Lower lobe of right lung (tissue), 2 donors: ENCODE measurements around the gene C1QTNF9. TPM values are rescaled to one million over a fixed set of nuclear protein-coding genes. Genes with fewer than 3 reads are reported as not detected.
A peak's percentile ranks its signal among the peaks of the same experiment; 100 is the strongest.
"Not testable (repeated sequence)": the region's sequence is repeated elsewhere in the genome, so short reads cannot be mapped to it uniquely, and the experiment has no call there.

Experiments
- ATAC-seq, 2 donors: fragments of 200-7000 bp; cut with Tn5 transposase; one replicate each; pipeline ENCODE4 v1.9.1; 2020 to 2022; ENCODE audit warnings: mild to moderate bottlenecking in 2 of 2, moderate library complexity in 2 of 2
- DNase-seq: peaks from one replicate; pipeline ENCODE4 v3.0.0-alpha.2; 2020
- H3K27ac ChIP-seq: fragments of 200-600 bp; one replicate; pipeline ENCODE4 v1.8.0; 2022
- H3K27me3 ChIP-seq: fragments of 200-600 bp; one replicate; pipeline ENCODE4 v1.8.0; 2022; ENCODE audit warnings: low read depth
- H3K36me3 ChIP-seq: fragments of 200-600 bp; one replicate; pipeline ENCODE4 v1.8.0; 2022; ENCODE audit warnings: mild to moderate bottlenecking
- H3K4me1 ChIP-seq: fragments of 200-600 bp; one replicate; pipeline ENCODE4 v1.8.0; 2022
- H3K4me3 ChIP-seq: fragments of 200-600 bp; one replicate; pipeline ENCODE4 v1.8.0; 2022; ENCODE audit warnings: mild to moderate bottlenecking
- H3K9me3 ChIP-seq: fragments of 200-600 bp; one replicate; pipeline ENCODE4 v1.8.0; 2022
- CTCF ChIP-seq: fragments of 200-600 bp; IDR thresholded peaks from one replicate; pipeline ENCODE4 v1.8.0; 2022; ENCODE audit warnings: antibody characterized with exemption, mild to moderate bottlenecking
- intact Hi-C: fragments of 100-400 bp; cut with DNase I; formaldehyde crosslinking; loops from one replicate; pipeline ENCODE4 v1.11.0; 2022
- total RNA-seq: library from RNA; stranded (reverse); fragmentation: NEBNext Ultra II Directional; extraction: Animal tissue kit (Norgen Biotek cat#: 25700); gene quantifications from one replicate; pipeline ENCODE4 v1.2.1, GENCODE V29; 2021
- donor health status: DM: no; HTN: yes; CAD: no; lungs with severe emphysema.

C1QTNF9 gene
- total RNA-seq, 1 donor from 2014 or later, result not detected

- TF ChIP-seq CTCF, result no peak
- Histone ChIP-seq H3K4me1 (no peaks in the 10 kb centered on the region), H3K36me3 (no peaks in the 10 kb centered on the region), H3K27ac (no peak overlapping the region), H3K9me3 (no peaks in the 10 kb centered on the region), H3K4me3 (no peak overlapping the region), H3K27me3 (no peaks in the 10 kb centered on the region)
- no peak for DNase-seq
- intact Hi-C loops, result no loop called here
- ATAC-seq, result no peak
Observed at GRCh38 chr13:24341439-24341838, 32.1 kb downstream of the C1QTNF9 start.

GRCh38 chr13:24348385-24348784 lies 39.0 kb downstream of the C1QTNF9 start:
- Histone ChIP-seq H3K27me3 (no peaks in the 10 kb centered on the region), H3K27ac (no peak overlapping the region), H3K4me1 (no peaks in the 10 kb centered on the region), H3K36me3 (no peaks in the 10 kb centered on the region), H3K9me3 (no peaks in the 10 kb centered on the region), H3K4me3 (no peak overlapping the region)
- no peak for DNase-seq
- ATAC-seq, result peak in 1 of 2 donors; percentile 21
- TF ChIP-seq CTCF, result no peak
- intact Hi-C loops, result no loop called here

GRCh38 chr13:24348797-24349515 lies 39.6 kb downstream of the C1QTNF9 start:
- intact Hi-C loops, result no loop called here
- no peaks in the 10 kb centered on the region for H3K36me3 ChIP-seq
- H3K27me3 ChIP-seq, result no peaks in the 10 kb centered on the region
- H3K4me3 ChIP-seq, result no peak overlapping the region
- no peak overlapping the region for H3K27ac ChIP-seq
- no peak for TF ChIP-seq CTCF
- peak; percentile 68 for DNase-seq
- no peaks in the 10 kb centered on the region for H3K9me3 ChIP-seq
- no peaks in the 10 kb centered on the region for H3K4me1 ChIP-seq
- ATAC-seq, result peak; percentile 92 to 95

- H3K27ac ChIP-seq, intact Hi-C loops: not testable (repeated sequence)
- peak in 1 of 2 donors; percentile 10 for ATAC-seq
Observed at GRCh38 chr13:24349778-24350664, 40.6 kb downstream of the C1QTNF9 start.

GRCh38 chr13:24351423-24351822 lies 42.0 kb downstream of the C1QTNF9 start:
- Histone ChIP-seq H3K27me3 (no peaks in the 10 kb centered on the region), H3K9me3 (no peaks in the 10 kb centered on the region), H3K4me1 (no peaks in the 10 kb centered on the region), H3K4me3 (no peak overlapping the region), H3K27ac (no peak overlapping the region), H3K36me3 (no peaks in the 10 kb centered on the region)
- intact Hi-C loops, result no loop called here
- no peak for TF ChIP-seq CTCF
- DNase-seq, result no peak
- no peak for ATAC-seq

More at GRCh38 chr13:24349778-24350664, 40.6 kb downstream of the C1QTNF9 start:
- not testable (repeated sequence) for H3K4me3 ChIP-seq, H3K27me3 ChIP-seq, H3K4me1 ChIP-seq, DNase-seq, H3K9me3 ChIP-seq, H3K36me3 ChIP-seq

- H3K36me3 ChIP-seq, result no peaks in the 10 kb centered on the region
- H3K27me3 ChIP-seq, result no peaks in the 10 kb centered on the region
- DNase-seq (no peak), ATAC-seq (no peak)
- intact Hi-C loops, result no loop called here
- TF ChIP-seq CTCF, result no peak
- H3K27ac ChIP-seq, result no peak overlapping the region
- H3K9me3 ChIP-seq, result no peaks in the 10 kb centered on the region
- no peaks in the 10 kb centered on the region for H3K4me1 ChIP-seq
- no peak overlapping the region for H3K4me3 ChIP-seq
Observed at GRCh38 chr13:24353736-24354135, 44.4 kb downstream of the C1QTNF9 start.
